GM19239 (cell line): Measurements from ENCODE around the gene PAX2.
"Not testable (repeated sequence)": the region's sequence is repeated elsewhere in the genome, so short reads cannot be mapped to it uniquely, and the experiment has no call there.

Experiments used
- DNase-seq: peaks from one replicate; pipeline ENCODE4 v3.0.0; 2011; ENCODE audit warnings: low spot score; ENCODE audit not compliant: insufficient read length
- FAIRE-seq: peaks from 2 replicates; lab custom pipeline; 2011; peaks lifted over from hg19 to GRCh38; lab: Jason Lieb, UNC

PAX2 gene

DNA sequence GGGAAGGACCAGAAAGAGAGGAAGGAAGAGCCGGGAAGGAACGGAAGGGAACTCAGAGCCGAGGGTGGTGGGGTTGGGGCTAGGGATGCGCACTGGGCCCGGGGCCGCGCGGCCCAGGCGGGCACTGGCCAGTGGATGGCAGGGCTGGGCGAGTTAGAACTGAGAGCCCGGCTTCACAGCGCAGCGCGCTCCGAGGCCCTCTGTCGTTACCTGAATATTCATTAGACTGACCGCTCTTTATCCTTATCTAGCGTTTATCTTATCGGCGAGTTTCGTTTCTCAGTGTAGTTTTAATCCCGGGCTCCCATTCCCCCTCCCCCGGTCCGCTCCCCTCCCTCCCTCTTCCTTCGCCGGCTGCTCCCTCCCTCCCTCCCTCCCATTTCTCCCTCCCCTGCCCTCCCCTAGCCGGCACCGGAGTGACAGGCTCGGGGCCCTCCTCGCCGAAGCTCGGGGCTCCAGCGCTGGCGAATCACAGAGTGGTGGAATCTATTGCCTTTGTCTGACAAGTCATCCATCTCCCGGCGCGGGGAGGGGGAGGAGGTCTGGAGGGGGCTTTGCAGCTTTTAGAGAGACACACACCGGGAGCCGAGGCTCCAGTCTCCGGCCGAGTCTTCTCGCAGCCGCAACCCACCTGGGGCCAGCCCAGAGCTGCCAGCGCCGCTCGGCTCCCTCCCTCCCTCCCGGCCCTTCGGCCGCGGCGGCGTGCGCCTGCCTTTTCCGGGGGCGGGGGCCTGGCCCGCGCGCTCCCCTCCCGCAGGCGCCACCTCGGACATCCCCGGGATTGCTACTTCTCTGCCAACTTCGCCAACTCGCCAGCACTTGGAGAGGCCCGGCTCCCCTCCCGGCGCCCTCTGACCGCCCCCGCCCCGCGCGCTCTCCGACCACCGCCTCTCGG, at the start of gene PAX2:
Gene PAX2 (plus strand): TSS at position 596 of the 895 bp plus-strand sequence. CDS start 679 bp downstream, outside the sequence.
- no peak for DNase-seq
- FAIRE-seq: no peak

DNA sequence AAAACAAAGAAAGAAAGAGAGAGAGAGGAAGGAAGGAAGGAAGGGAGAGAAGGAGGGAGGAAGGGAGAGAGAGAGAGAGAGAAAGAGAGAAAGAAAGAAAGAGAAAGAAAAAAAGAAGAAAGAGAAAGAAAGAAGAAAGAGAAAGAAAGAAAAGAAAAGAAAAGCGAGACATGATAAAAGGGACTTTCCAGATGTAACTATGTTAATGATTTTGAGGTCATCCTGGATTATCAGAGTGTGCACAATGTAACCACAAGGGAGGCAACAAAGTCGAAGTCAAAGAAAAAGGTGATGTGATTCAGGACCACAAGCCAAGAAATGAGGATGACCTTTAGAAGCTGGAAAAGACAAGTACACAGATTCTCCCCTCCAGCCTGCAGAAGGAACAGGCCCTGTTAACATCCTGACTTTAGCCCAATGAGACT, 48.9 kb upstream of the PAX2 start:
- FAIRE-seq (no peak), DNase-seq (no peak)

DNA sequence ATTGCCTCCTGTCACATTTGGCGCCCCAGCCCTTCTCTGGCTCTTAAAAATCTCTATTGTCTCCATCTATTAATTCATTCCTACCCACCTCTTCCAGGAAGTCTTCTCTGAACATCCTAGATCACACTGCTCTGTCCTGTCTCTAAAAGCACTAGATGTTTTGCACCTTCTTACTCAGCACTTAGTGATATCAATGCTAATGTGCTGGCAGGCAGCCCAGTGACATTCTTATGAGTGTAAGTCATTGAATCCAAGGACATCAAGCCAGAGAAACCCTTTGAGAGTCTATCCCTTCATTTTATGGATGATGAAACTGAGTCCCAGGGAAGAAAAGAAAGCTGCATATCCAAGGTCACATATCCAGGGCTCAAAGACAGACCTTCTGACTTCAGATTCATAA, 48.3 kb upstream of the PAX2 start:
- FAIRE-seq: no peak
- DNase-seq: no peak

DNA sequence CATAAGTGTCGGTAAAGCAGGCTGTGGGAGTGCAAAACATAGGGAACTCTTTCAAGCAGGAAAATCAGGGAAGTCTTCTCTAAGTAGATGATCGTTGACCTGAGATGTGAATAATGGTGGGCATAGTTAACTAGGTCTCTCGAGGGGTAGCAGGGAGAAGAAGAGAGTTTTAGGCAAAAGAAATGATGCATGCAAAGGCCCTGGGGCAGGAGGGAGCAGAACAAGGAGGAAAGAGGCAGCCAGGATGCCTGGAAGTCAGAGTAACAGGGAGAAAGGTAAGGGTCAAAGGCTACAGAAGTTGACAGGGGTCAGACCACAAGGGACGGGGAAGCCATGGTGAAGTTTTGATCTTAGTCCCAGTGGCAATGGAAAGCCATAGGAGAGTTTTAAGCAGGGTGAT, 47.8 kb upstream of the PAX2 start:
- no peak for FAIRE-seq
- no peak for DNase-seq

DNA sequence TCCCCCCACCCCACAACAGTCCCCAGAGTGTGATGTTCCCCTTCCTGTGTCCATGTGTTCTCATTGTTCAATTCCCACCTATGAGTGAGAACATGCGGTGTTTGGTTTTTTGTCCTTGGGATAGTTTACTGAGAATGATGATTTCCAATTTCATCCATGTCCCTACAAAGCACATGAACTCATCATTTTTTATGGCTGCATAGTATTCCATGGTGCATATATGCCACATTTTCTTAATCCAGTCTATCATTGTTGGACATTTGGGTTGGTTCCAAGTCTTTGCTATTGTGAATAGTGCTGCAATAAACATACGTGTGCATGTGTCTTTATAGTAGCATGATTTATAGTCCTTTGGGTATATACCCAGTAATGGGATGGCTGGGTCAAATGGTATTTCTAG, 43.7 kb upstream of the PAX2 start:
- not testable (repeated sequence) for FAIRE-seq, DNase-seq

DNA sequence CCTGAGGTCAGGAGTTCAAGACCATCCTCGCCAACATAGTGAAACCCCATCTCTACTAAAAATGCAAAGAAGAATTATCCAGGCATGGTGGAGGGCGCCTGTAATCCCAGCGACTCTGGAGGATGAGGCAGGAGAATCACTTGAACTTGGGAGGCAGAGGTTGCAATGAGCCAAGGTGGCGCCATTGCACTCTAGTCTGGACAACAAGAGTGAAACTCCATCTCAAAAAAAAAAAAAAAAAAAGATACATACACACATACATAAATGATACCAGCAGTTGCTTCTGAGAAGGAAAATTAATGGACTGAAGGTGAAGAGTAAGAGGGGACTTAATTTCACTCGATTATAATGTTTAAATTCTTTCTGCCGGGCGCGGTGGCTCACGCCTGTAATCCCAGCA, 40.2 kb upstream of the PAX2 start:
- DNase-seq: no peak
- FAIRE-seq: no peak

DNA sequence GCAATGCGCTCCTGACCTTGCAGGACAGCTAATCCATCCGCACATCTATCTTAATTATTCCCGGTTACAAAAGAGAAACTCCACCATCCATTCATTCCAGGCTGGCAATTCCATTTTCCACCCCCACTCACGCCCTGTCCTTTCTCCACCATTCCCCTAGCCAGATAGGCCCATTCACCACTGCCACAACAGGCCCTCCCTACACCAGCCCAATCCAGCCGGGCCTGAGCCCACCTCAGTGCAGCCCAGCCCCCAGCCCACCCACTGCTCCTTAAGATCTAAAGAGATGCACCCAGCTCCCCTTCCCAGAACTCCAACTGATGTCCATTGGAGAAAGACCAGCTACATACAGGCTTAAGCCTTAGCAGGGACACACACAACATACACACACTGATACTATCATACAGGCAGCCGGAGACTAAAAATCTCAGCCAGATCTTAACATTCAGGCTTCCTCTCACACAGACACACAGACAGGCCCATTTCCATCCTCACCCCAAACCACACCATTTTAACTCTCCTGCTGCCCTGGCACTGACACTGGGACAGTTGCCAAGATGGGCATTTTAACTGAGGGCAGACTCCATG, 38.0 kb upstream of the PAX2 start:
- FAIRE-seq (no peak), DNase-seq (no peak)

DNA sequence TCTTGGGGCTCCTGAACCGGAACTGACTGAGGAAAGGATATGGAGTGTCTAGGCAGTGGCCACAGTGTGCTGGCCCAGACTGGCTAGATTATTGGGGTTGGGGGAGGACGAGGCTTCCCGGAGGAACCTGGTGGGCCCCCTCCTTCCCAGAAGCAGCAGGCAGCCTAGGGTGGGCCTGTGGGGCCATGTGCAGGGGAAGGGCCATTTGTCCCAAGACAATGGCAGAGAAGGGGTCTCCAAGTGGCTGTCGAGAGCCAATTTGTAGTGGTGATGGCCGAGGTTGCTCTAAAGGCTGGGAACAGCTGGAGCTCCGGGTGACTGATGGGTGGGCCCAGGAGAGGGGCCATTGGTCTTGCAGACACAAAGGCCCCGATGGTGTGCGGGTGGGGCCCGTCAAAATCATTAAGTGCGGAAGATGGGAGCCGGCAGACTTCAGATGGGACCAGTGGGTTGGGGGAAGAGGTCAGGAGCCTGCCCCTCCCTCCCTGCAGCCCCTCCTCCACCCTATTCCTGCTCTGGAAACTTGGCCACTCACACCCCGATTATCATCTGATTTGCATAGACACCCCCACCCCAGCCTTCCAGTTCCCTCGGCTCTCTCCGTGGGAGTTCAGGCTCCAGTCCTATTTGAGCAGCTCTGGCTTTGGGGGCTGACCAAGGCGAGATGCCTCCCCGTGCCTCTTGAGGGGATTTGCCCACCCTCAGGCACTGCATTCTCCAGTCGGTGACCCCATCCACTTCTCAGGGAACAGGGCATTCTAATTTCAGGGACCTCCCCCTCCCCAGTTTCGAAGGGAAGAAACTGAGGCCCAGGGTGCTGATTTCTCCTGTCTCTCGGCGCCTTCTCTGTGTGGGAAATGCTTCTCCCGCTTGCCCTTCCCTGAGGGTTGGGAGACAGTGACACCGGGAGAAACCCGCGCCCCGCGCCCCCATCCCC, 36.0 kb upstream of the PAX2 start:
- no peak for FAIRE-seq
- no peak for DNase-seq

DNA sequence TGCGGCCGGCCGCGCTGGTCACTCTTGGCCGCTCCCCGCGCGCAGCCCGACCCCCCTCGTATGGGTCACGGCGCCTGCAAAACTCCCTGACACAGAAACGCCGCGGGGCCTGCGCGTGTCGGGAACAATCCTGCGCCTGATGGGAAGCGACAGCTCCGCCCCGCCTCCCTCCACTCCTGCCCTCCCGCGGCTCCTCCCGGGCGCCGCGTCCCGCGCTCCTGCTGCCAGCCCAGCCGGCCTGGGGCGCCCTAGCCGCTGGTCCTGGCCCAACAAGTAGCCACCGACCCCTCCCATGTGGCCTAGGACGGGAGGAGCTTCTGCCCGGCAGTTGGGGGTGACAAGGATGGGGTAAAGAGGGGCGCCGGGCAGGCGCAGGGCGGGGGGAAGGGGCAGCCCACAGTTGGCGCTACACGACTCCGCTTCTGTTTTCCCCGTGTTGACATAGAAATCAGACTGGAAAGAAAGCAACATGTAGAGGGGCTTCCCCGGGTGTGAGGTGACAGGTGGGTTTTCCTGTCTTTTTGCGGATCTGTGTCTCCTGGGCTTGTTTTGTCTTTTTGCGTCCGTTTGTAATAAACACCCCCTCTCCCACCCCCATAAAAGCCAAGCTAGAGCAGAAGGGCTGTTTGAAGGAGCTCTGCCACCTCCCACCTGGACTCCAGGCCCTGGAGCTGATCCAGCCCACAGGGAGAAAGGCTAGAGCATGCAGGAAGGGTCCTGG, 35.1 kb upstream of the PAX2 start:
- DNase-seq (no peak), FAIRE-seq (no peak)

DNA sequence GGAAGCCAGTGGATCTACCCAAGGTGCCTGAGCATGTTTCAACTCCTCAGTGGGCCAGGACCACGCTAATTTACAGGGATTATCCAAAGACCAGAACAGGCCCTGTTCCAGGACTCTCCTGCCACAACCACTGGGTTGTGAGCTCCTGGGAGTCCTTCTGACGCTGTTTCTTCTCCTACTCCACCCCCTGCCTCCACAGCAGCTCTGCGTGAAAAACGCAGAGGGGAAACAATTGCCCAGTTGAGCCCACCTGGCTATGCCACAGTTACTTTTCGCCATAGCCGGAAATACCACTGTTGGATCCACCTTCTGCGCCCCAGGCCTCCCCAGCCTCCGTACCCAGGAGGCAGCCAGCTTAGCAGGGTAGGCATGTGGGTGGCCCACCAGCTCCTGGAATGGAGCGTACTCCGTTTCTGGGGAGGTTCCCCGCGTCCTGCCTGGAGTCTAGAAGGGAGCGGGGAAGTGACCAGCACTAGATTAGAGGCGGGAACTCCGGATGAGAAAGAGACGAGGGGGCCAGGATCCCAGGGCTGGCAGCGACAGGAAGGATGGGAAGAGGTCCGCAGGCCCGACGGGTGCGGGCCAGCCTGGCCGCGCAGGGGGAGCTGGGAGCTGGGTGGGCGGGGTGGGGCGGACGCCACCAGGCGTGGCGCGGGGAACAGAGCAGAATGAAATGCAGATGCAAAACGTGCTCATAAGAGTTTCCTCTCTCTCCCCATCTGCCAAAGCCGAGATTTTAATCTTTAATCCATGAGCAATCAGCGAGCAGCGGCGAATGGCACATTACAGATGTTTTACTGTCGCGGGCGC, 32.1 kb upstream of the PAX2 start:
- FAIRE-seq: no peak
- DNase-seq: no peak

DNA sequence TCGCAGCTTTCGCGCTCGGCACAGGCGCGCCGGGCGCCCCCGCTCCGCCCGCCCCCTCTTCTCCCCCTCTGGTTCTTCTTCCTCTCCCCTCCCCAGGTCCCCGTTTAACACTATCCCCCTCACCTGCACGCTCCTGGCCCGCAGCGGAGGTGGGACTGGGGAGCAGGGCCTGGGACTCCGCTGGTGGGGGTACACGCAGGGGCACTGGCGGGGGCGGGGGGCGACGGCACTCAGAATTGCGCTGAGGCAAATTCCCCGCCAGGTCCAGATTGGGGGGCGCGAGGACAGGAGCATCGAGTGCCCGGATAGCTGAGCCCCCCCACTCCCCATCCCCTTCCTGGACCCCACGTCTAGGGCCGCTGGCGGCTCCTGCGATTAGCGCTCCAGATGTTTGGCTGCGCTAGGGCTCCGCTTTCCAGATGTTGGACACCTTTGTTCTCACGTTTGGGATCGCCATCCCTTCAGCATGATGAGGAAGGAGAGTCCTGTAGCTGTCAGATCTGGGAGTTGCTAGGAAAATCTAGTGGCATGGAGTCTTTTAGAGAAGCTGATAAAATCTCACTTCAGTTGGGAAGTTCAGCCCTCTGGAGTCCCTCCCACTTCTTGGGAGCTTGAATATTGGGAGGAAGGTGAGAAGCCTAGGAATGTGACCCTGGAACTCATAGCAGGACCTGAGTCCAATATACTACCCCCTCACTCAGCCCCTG, 31.4 kb upstream of the PAX2 start:
- DNase-seq: no peak
- no peak for FAIRE-seq

DNA sequence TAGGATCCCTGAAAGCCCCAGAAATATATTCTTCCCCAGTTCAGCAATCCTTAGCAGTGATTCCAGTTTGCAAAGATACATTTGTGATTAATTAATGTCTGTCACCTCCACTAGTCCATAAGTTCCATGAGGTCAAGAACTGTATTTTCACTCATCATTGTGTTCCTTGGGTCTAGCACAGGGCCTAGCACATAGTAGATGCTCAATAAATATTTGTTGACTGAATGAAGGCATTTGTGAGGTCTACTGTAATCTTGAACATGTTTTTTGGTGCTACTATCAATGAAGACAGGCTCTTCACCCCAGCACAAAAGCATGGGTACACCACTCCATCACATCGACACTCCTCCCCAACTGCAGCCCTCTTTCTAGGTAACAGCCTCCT, 30.8 kb upstream of the PAX2 start:
- FAIRE-seq (no peak), DNase-seq (no peak)

DNA sequence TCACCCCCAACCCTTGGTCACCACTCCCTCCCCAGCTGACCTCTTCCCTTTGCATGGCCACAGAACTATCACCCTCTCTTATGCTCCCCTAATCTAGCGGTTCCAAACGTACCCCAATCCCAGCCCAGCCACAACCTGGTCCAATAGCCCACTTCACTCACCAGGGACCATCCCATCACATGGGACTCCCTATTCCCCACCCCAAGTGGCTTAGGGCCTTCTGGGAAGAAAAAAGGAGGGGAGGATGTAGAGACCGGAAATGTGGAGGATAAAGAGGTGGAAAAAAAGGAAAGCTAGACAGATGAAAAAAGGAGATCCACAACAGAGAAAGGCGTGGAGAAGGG, 30.3 kb upstream of the PAX2 start:
- FAIRE-seq (no peak), DNase-seq (no peak)

DNA sequence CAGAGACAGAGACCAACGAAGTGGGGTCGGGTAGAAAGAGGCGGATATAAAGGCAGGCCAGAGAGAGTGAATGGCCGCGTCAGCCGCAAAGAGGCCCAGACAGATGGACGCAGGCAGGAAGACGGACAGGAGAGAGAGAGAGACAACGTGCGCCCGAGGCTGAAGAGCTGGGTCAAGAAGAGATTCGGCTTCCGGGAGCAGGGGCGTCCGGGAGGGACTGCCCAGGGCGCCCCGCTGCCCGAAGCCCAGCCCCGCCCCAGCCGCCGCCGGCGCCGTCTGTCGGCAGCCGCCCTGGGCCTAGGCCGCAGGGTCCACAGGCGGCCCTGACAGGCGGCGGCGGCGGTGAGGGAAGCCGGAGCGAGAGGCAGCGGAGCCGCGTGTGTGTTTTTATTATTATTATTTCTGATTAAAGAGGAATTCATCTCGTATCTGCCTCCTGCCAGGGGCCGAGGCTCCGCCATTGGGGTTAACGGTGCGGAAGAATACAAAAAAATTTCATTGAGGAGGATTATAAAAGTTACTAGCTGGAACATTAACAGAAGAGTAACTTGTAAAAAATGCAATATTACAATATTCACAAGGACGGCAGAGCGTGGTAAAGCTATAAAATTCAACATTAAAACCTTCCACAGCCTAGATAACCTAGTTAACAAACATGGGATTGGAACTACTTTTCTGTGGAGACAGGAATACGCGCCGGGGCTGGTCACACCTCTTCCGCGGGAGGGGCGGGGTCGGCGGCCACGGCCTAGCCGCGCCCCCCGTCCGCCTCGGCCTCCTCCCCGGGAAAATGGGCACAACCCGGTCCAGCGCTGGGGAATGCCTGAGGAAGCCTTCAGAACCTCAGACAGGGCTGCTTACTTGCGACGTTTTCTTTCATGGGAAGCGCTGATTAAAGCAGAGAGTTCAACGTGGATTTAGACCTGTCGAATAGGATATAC, 29.7 kb upstream of the PAX2 start:
- no peak for FAIRE-seq
- DNase-seq: no peak

DNA sequence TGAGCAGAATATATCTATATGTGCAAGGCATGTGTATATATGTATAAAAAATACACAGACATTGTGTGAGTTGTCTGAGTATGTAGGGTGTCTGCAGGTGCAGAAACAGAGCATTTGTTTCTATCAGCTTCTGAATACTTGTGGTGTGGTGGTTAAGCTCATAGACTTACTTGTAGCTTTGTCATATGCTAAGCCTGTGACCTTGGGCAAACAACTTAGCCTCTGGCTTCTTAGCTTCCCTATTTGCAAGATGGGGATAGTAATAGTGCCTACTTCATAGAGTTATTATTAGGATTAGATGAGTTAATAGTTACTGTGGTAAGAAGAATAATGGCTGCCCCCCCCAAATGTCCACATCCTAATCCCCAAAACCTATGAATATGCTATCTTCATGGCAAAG, 28.2 kb upstream of the PAX2 start:
- no peak for DNase-seq
- no peak for FAIRE-seq

DNA sequence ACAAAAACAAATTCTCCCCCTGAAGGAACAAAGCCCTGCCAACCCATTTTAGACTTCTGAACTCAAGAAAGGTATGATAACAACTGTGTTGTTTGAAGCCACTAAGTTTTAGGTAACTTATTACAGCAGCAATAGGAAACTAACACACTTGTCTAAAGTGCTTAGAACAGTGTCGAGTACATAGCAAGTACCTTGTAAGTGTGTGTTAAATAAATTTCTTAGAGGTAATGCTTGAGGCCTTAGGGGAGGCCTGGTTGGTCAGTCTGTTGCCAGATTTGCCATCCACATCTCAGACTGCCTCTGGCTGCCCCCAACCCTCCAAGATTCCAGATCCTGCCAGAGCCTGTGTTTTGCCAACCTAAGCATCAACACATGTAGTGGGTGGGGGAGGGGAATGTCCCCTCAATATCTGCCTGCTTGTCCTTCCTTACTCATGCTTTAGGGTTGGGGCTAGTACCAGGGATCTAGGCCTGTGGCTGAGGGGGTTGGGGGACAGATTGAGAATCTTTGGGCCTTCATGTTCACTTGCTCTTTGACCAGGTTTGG, 27.1 kb upstream of the PAX2 start:
- FAIRE-seq: no peak
- no peak for DNase-seq

DNA sequence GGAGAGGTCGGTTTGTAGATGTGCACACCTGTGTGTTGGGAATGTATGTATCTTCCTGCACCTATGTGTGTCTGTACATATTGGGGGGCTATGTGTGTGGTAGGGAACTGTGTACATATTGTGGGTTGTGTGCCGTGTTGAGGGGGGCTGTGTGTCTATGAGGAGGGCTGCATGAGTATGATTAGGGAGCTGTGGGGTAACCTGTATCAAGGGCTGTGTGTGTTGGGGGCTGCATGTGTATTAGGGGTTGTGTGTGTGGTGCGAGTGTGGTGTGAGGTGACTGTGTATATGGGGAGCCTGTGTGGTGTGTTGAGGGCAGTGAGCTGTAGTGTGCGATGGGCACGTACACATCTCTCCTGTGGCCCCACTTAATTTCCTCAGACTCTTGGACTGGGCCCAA, 22.2 kb upstream of the PAX2 start:
- DNase-seq (no peak), FAIRE-seq (no peak)
